SJCRH30 (cell line): Measurements from ENCODE around the gene TM7SF2. TPM values are rescaled to one million over a fixed set of nuclear protein-coding genes. Genes with fewer than 3 reads are reported as not detected.
"Not testable (repeated sequence)": the region's sequence is repeated elsewhere in the genome, so short reads cannot be mapped to it uniquely, and the experiment has no call there.

Source experiments
- DNase-seq, 2 experiments: peaks; one replicate each; pipeline ENCODE4 v3.0.0-alpha.2; 2015 to 2020
- H3K27ac ChIP-seq: fragments of 250-450 bp; sonication (Bioruptor Pico); 2 replicates; pipeline ENCODE4 v1.5.1; 2020; ENCODE audit warnings: mild to moderate bottlenecking, moderate library complexity
- H3K27me3 ChIP-seq: fragments of 250-450 bp; sonication (Bioruptor Pico); 2 replicates; pipeline ENCODE4 v1.5.1; 2020; ENCODE audit warnings: mild to moderate bottlenecking, moderate library complexity
- H3K36me3 ChIP-seq: fragments of 250-450 bp; sonication (Bioruptor Pico); 2 replicates; pipeline ENCODE4 v1.5.1; 2020; ENCODE audit warnings: mild to moderate bottlenecking, moderate library complexity
- H3K4me1 ChIP-seq: fragments of 250-450 bp; sonication (Bioruptor Pico); 2 replicates; pipeline ENCODE4 v1.5.1; 2020; ENCODE audit warnings: mild to moderate bottlenecking, moderate library complexity
- H3K4me3 ChIP-seq: fragments of 250-450 bp; sonication (Bioruptor Pico); 2 replicates; pipeline ENCODE4 v1.5.1; 2020; ENCODE audit warnings: mild to moderate bottlenecking, moderate library complexity
- H3K9me3 ChIP-seq: fragments of 250-450 bp; sonication (Bioruptor Pico); replicated peaks from 2 replicates; pipeline ENCODE4 v1.5.1; 2020; ENCODE audit warnings: mild to moderate bottlenecking, moderate library complexity
- total RNA-seq: library from RNA; depleted of rRNA; stranded (reverse); fragments of >200 nt; shearing (Covaris generic); gene quantifications from 2 replicates; pipeline ENCODE4 v1.2.3, GENCODE V29; 2014

Gene TM7SF2
- total RNA-seq, 1 experiment from 2014 or later, result 3.7 TPM

DNA sequence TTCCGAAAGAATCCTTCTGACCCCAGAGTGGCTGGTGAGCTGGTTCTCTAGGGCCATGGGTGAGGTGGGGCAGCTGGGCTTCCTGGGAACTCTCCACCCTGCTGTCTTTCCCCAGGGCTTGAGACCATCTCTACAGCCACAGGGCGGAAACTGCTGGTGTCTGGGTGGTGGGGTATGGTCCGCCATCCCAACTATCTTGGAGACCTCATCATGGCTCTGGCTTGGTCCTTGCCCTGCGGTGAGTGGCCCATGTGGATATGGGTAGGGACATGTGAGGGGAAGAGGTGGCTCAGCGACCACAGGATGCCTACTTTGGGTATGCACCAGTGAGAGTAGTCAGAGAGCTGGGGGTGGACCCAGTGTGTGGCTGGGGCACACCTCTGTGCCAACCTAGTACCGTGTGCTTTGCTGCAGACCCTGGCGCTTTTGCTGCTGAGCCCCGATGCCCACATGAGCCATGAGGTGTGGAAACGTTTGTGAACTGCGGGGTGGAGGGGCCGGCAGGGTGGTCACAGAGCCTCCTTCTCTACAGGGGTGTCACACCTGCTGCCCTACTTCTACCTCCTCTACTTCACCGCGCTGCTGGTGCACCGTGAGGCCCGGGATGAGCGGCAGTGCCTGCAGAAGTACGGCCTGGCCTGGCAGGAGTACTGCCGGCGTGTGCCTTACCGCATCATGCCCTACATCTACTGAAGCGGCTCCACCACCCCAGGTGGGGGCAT is 3.9 kb downstream of the TM7SF2 start:
- DNase-seq, result no peak
- Histone ChIP-seq H3K36me3 (peaks cover 14% of the 10 kb centered on the region), H3K27ac (no peak overlapping the region), H3K4me3 (no peak overlapping the region), H3K27me3 (no peaks in the 10 kb centered on the region), H3K9me3 (no peaks in the 10 kb centered on the region), H3K4me1 (peaks cover 5% of the 10 kb centered on the region; the same call in 1 of the 2 replicates)

DNA sequence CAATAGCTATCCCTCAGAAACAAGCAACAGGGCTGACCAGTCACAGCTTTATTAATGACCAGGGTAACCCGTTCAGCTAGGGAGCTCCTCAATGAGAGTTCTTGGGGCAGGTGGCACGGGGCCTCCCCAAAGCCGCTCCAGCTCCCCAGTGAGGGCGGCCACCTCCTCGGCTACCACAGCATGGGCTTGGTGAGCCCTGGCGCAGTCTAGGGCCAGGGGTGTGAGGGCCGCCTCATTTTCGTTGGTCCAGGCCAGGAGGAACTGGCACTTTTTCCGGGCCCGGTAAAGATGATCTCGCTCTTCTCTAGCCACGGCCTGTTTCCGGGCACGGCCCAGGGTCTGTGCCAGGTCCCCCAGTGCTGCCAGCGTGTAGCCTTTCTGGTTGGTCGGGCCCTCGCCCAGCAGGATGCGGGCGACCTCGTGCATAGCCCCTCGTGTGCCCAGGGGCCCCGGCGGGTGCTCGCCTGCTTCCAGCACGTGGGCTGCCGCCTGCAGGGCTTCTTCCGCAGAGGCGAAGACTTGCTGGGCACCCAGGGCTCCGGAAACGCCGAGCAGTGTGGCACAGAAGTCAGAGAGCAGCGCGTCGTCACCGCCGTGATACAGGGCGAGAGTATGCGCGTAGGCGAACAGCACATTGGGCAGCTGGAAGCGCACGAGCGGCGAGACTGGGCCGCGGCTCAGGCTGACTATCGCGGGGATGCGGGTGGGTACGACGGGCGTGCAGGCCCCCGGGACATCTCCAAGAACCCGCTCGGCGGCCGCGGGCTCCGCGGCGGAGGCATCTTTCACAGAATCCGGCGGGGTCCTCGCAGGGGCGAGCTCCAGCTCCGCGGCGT is 4.9 kb downstream of the TM7SF2 start:
- Histone ChIP-seq H3K36me3 (peaks cover 20% of the 10 kb centered on the region), H3K27me3 (no peaks in the 10 kb centered on the region), H3K4me1 (peaks cover 5% of the 10 kb centered on the region; the same call in 1 of the 2 replicates), H3K9me3 (no peaks in the 10 kb centered on the region), H3K4me3 (peak overlapping the region; percentile 73), H3K27ac (peak overlapping the region; percentile 44)
- DNase-seq, result no peak

DNA sequence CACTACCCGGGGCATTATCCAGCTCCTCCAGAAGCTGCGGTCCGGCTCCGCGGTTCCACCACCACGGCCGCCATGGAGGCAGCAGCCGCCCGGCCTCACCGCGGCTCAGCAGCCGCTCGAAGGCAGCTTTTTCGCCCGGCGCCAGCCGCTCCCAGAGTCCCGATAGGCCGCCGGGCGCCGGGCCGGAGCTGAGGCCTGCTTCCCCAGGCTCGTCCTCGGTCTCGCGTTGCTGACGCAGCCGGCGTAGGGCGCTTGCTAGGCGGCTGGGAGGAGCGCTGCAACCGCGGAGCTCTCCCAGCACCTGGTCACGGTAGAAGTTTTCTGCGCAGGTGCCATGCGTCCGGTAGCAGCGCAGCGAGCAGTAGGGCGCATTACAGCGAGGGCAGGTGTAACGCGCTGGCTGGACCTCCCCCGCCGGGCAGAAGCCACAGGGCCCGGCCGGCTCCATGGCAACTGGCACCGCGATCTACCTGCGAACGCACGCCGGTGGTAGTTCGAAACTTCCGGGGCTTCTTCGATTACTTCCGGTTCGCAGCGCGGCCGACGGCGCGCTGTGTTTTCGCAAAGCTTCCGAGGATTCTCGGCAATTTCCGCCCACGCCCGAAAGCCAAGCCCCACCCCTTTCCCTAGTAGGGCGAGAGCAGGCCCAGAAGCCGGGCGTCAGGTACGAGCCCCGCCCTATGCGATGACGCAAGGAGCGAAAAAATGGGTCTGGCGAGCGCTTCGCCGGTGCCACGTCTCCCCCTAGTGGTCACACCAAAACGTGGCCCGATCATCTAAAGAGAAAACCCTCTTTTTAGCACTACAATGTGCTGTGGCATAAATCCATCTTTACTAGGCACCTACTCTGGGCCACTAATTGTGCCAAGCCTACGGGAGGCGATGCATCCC is 5.8 kb downstream of the TM7SF2 start, which contains the start of gene ZNHIT2:
Gene ZNHIT2, minus strand, starts transcription at position 496 of the 891 bp plus-strand sequence. Its CDS starts 48 bp downstream, at position 448.
- peaks cover 3% of the 10 kb centered on the region; the same call in 1 of the 2 replicates for H3K4me1 ChIP-seq
- DNase-seq, result peak; percentile 98

DNA sequence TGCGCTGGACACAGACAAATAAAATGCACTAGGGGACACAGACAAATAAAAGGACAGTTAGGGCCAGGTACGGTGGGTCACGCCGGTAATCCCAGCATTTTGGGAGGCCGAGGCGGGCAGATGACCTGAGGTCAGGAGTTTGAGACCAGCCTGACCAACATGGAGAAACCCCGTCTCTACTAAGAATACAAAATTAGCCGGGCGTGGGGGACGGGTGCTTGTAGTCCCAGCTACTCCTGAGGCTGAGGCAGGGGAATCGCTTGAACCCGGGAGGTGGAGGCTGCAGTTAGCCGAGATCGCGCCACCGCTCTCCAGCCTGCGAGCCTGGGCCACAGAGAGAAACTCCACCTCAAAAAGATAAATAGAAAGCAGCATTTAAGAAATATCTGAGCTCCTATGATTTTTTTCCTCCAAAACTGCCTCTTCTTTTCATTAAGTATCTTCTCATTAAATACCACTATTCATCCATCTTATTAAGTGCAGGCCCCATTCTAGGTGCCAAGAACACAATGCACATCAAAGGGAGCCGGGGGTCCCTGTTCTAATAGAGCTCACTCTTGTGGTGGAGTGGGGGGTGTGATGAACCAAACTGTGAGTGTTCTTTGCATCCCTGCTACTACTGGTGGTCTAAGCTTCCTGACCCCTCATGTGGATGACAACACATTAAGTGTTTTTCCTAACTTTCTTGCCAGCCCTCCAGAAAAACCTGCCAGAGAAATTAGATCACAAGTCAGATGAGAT is 6.6 kb downstream of the TM7SF2 start:
- Histone ChIP-seq H3K4me1 (peaks cover 7% of the 10 kb centered on the region; the same call in 1 of the 2 replicates), H3K9me3 (no peaks in the 10 kb centered on the region), H3K36me3 (peaks cover 20% of the 10 kb centered on the region), H3K27me3 (no peaks in the 10 kb centered on the region), H3K27ac (no peak overlapping the region), H3K4me3 (no peak overlapping the region)
- no peak for DNase-seq

More for the DNA sequence above, 5.8 kb downstream of the TM7SF2 start, which contains the start of gene ZNHIT2:
- Histone ChIP-seq H3K9me3 (no peaks in the 10 kb centered on the region), H3K4me3 (peak within 1 kb of the TSS; percentile 73), H3K36me3 (peaks cover 20% of the 10 kb centered on the region), H3K27me3 (no peaks in the 10 kb centered on the region), H3K27ac (peak within 1 kb of the TSS; percentile 44)

DNA sequence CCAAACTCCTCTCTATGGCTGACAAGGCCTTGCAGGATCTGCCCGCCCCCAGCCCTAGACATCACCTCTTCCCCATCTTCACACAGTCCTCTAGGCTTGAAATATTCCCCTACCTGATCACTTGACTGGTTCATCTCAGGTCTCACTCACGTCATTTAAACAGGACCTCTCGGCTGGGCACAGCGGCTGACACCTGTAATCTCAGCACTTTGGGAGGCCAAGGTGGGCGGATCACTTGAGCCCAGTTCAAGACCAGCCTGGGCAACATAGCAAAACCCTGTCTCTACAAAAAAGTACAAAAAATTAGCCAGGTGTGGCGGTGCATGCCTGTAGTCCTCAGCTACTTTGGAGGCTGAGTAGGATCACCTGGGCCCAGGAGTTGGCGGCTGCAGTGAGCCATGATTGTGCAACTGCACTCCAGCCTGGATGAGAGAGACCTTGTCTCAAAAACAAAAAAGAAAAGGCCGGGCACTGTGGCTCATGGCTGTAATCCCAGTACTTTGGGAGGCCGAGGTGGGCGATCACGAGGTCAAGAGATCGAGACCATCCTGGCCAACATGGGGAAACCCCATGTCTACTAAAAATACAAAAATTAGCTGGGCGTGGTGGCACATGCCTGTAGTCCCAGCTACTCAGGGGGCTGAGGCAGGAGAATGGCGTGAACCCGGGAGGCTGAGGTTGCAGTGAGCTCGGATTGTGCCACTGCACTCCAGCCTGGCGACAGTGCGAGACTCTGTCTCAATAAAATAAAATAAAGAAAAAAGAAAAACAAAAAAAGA is 7.4 kb downstream of the TM7SF2 start:
- H3K27me3 ChIP-seq, H3K4me1 ChIP-seq, H3K27ac ChIP-seq, H3K4me3 ChIP-seq, DNase-seq, H3K9me3 ChIP-seq: not testable (repeated sequence)
- peaks cover 20% of the 10 kb centered on the region for H3K36me3 ChIP-seq

DNA sequence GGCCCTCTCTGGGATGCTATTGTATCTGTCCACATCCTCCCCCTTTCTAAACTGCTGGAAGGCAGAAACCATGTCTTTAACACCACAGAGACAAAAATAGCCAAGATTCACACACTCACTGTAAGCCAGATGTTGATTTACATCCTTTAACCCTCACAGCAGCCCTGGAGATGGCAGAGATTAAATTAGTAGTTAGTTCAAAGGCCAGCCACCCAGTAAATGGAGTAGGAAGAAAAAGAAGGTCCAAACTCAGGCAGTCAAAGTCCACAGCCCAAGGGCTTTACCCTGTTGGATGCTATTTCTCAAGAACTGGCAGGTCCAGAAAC is 8.0 kb downstream of the TM7SF2 start:
- Histone ChIP-seq H3K36me3 (peaks cover 20% of the 10 kb centered on the region), H3K4me3 (no peak overlapping the region), H3K4me1 (peaks cover 7% of the 10 kb centered on the region; the same call in 1 of the 2 replicates), H3K27ac (no peak overlapping the region), H3K9me3 (no peaks in the 10 kb centered on the region), H3K27me3 (no peaks in the 10 kb centered on the region)
- no peak for DNase-seq

DNA sequence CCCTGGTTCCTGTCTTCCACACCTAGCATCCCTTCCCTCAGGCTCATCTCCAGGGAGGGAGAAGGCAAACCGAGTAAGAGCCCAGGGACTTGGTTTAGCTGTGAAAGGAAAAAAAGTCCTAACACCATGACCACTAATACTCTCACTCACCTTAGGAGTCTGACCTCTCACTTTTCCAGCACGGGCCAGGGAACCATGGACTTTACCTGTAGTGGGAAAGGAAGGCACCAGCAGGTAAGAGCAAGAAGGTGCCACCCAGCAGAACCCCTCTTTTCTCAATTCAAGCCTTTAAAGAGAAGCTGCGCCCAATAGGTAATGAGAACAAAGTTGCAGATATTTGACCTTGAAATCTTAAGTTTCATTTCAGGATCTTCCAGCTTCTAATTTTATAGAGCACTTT is 9.2 kb downstream of the TM7SF2 start:
- no peak for DNase-seq
- peak overlapping the region; percentile 97 for H3K4me3 ChIP-seq
- no peak overlapping the region for H3K27ac ChIP-seq
- peaks cover 29% of the 10 kb centered on the region for H3K36me3 ChIP-seq
- peaks cover 7% of the 10 kb centered on the region; the same call in 1 of the 2 replicates for H3K4me1 ChIP-seq
- H3K27me3 ChIP-seq, result no peaks in the 10 kb centered on the region
- H3K9me3 ChIP-seq, result no peaks in the 10 kb centered on the region

DNA sequence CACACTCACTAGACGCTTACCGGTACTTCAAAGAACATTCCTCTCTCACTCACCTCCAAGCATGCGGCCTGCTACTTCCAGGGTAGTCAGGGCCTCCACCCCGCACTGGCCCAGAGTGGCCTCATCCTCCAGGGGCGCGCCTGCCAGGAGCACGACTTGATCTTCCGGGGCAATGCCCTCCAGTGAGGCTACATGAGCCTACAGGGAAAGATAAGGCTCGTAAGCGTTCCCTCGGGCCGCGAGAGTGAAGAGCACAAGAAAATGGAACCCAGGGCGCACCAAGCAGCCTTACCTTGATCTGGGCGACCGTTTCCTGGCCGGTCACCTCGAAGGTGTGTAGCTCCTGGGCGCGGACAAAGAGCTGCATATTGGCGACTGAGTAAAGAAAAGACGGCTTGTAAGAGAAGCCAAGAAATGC is 9.8 kb downstream of the TM7SF2 start:
- Histone ChIP-seq H3K36me3 (peaks cover 32% of the 10 kb centered on the region), H3K27me3 (no peaks in the 10 kb centered on the region), H3K4me3 (peak overlapping the region; percentile 97), H3K4me1 (peaks cover 7% of the 10 kb centered on the region; the same call in 1 of the 2 replicates), H3K9me3 (no peaks in the 10 kb centered on the region), H3K27ac (peak overlapping the region; percentile 58)
- no peak for DNase-seq

DNA sequence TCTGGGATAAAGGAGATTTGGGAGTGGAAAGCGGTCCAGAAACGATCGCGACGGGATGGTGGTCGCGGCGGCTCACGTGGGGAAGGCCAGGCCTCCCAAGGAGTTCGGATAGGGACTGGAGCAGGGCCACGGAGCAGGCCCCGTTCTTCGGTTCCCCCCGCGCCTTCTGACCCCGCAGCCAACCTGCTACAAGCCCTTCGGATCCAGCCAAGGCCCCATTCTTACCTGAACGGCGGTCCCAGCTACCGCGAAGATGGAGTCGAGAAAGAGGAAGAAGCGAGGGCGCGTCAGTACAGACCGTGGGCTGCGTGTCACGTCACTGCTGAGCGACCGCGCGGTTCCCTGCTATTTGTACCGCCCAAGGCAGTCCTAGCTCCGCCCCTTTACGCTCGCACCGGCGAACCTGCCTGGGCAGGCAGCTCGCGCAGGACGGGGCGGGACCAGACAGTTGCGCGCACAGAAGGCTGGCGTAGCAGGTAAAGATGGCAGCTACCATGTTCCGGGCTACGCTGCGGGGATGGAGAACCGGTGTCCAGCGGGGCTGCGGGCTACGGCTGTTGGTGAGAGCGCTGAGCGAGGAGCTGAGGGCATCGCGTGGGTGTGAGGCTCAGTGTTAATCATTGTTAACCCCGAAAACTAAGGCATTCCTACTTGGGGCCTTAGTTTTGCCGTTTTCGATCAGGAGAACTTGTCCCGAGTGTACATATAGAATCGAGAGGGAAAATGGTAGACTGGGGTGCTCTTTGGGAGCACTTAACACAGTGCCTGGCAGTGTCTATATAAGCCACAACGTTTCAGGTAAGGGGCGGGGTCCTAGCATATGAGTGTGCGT is 10.4 kb downstream of the TM7SF2 start, which contains the start of the genes FAU and MRPL49:
Gene FAU, minus strand, starts transcription at position 270 of the 832 bp plus-strand sequence. CDS start 321 bp downstream, outside the sequence.
Gene MRPL49, plus strand, starts transcription at position 457 of the 832 bp plus-strand sequence. Its CDS starts 26 bp downstream, at position 483.
- Histone ChIP-seq H3K27me3 (no peaks in the 10 kb centered on the region), H3K27ac (peak within 1 kb of the TSS; percentile 58), H3K36me3 (peaks cover 37% of the 10 kb centered on the region), H3K4me3 (peak within 1 kb of the TSS; percentile 97), H3K4me1 (peaks cover 4% of the 10 kb centered on the region; the same call in 1 of the 2 replicates), H3K9me3 (no peaks in the 10 kb centered on the region)
- peak; percentile 96 to 97 for DNase-seq

DNA sequence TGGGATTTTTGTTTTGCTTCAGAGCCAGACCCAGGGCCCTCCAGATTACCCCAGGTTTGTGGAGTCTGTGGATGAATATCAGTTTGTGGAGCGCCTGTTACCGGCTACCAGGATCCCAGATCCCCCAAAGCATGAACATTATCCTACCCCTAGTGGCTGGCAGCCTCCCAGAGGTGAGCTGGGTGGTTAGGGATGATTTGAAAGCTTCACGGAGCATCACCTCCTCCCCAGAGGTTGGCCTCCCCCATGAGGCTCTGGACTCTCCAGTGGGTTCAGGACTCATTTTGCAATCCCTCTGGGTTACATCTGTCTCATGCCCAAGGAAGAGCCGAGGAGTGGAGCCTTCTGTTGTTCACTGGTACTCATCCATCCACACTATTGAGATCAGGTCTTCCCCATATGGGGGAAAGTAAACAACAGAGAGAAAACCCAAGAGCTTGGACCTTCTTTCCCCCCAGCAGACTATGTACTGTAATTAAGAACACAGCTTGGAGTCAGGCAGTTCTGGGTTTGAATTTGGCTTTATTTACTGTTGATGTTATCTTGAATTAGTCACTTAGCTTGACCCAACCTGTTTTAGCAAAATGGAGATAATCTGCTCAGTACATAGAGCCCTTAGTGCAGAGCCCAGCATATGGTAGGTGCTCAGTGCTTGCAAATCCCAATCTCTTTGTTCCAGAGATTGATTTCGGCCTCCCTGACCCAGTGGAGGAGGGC is 13.0 kb downstream of the TM7SF2 start:
- peaks cover 46% of the 10 kb centered on the region for H3K36me3 ChIP-seq
- H3K27ac ChIP-seq, result no peak overlapping the region
- peaks cover 4% of the 10 kb centered on the region; the same call in 1 of the 2 replicates for H3K4me1 ChIP-seq
- H3K4me3 ChIP-seq, result no peak overlapping the region
- DNase-seq, result no peak
- H3K9me3 ChIP-seq, result no peaks in the 10 kb centered on the region
- no peaks in the 10 kb centered on the region for H3K27me3 ChIP-seq

DNA sequence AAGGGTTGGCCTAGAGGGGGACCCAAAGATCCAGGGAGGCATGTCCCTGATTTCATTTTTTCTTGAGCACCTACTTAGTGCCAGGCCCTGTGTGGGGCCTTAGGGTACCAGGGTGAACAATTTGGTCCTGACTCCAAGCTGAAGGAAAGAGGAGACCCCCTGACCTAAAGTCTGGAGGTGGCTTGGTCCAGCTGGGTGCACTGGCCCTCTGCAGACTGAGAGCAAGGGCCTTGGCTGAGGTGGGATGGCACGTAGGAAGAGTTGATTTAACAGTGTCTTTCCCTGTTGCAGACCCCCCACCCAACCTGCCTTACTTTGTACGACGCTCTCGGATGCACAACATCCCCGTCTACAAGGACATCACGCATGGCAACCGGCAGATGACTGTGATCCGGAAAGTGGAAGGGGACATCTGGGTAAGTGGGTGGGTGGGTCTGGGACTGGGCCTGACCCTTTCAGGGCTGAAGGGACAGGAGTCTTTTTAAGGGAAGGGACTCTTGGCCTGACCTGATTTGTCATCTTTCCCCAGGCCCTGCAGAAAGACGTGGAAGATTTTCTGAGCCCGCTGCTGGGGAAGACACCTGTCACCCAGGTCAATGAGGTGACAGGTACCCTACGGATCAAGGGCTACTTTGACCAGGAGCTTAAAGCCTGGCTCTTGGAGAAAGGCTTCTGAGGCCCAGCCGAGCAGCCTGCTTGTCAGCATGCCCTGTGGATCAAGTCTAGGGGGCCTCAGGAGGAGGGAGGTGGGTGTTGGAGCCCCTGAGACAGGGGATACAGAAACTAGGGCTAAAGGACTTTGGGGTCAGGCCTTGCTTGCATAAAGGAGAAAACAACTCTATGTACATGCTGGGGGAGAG is 13.8 kb downstream of the TM7SF2 start:
- Histone ChIP-seq H3K27ac (no peak overlapping the region), H3K9me3 (no peaks in the 10 kb centered on the region), H3K36me3 (peaks cover 40% of the 10 kb centered on the region), H3K4me3 (no peak overlapping the region), H3K27me3 (no peaks in the 10 kb centered on the region), H3K4me1 (peaks cover 4% of the 10 kb centered on the region; the same call in 1 of the 2 replicates)
- no peak for DNase-seq
